Frontal cortex (tissue), 4 donors: ENCODE measurements around the gene NNMT. TPM values are rescaled to one million over a fixed set of nuclear protein-coding genes. Genes with fewer than 3 reads are reported as not detected.

Source experiments
- DNase-seq, 2 donors: peaks; one replicate each; pipeline ENCODE4 v3.0.0; 2012; ENCODE audit warnings: low spot score in 2 of 2
- FAIRE-seq: peaks from 2 replicates; lab custom pipeline; 2012; peaks lifted over from hg19 to GRCh38; lab: Jason Lieb, UNC
- total RNA-seq: library from RNA; depleted of rRNA; stranded (reverse); fragments of >200 nt; gene quantifications from one replicate; pipeline ENCODE4 v1.2.3, GENCODE V29; 2014
- donor health status: control.
- donor health status: control.
- donor health status: control.

The NNMT gene
- total RNA-seq, 1 donor from 2014 or later, result 0.41 TPM

GRCh38 chr11:114281388-114281956, 14.7 kb upstream of the NNMT start:
- DNase-seq (no peak), FAIRE-seq (no peak)

- FAIRE-seq (no peak), DNase-seq (no peak)
These were observed 13.7 kb upstream of the NNMT start for GRCh38 chr11:114282488-114282887.

GRCh38 chr11:114283422-114283821, 12.8 kb upstream of the NNMT start:
- DNase-seq (no peak), FAIRE-seq (no peak)

- DNase-seq (no peak), FAIRE-seq (no peak)
These were observed 12.2 kb upstream of the NNMT start for GRCh38 chr11:114284021-114284420.

GRCh38 chr11:114284914-114285313, 11.3 kb upstream of the NNMT start:
- DNase-seq, result no peak
- no peak for FAIRE-seq

- FAIRE-seq (no peak), DNase-seq (no peak)
These were observed 10.6 kb upstream of the NNMT start for GRCh38 chr11:114285599-114285998.

- DNase-seq (no peak), FAIRE-seq (no peak)
These were observed 10.0 kb upstream of the NNMT start for GRCh38 chr11:114286229-114286628.

GRCh38 chr11:114287154-114287553, 9.0 kb upstream of the NNMT start:
- DNase-seq (no peak), FAIRE-seq (no peak)

GRCh38 chr11:114288136-114288535, 8.1 kb upstream of the NNMT start:
- DNase-seq (no peak), FAIRE-seq (no peak)

- FAIRE-seq, result no peak
These were observed 6.4 kb upstream of the NNMT start for GRCh38 chr11:114289779-114290178.

GRCh38 chr11:114290503-114291235, 5.5 kb upstream of the NNMT start:
- DNase-seq (no peak), FAIRE-seq (no peak)

More at GRCh38 chr11:114289779-114290178, 6.4 kb upstream of the NNMT start:
- DNase-seq, result no peak

GRCh38 chr11:114291381-114291780, 4.8 kb upstream of the NNMT start:
- FAIRE-seq (no peak), DNase-seq (no peak)

GRCh38 chr11:114291842-114292680, 4.1 kb upstream of the NNMT start:
- DNase-seq, result no peak
- FAIRE-seq, result no peak

GRCh38 chr11:114293201-114293711, 2.9 kb upstream of the NNMT start:
- DNase-seq (no peak), FAIRE-seq (no peak)

- no peak for DNase-seq
- FAIRE-seq, result no peak
These were observed 590 bp downstream of the NNMT start for GRCh38 chr11:114296605-114297372.

- no peak for FAIRE-seq
- DNase-seq, result no peak
These were observed 1.9 kb downstream of the NNMT start for GRCh38 chr11:114297806-114298709.

GRCh38 chr11:114298710-114299109, 2.5 kb downstream of the NNMT start:
- FAIRE-seq, result no peak
- DNase-seq, result no peak

GRCh38 chr11:114301088-114301487, 4.9 kb downstream of the NNMT start:
- no peak for DNase-seq
- FAIRE-seq, result no peak

- FAIRE-seq (no peak), DNase-seq (no peak)
These were observed 5.7 kb downstream of the NNMT start for GRCh38 chr11:114301927-114302326.
